IPS-18a (cell line): Measurements from ENCODE around the gene ADPRM.

Experiments
- H3K27ac ChIP-seq: one replicate; pipeline ENCODE4 v1.5.1; 2013; ENCODE audit warnings: low read length
- H3K27me3 ChIP-seq: one replicate; pipeline ENCODE4 v1.6.1; 2013; ENCODE audit warnings: mild to moderate bottlenecking, low read length; ENCODE audit not compliant: control insufficient read depth, insufficient read depth
- H3K36me3 ChIP-seq: one replicate; pipeline ENCODE4 v1.6.1; 2013; ENCODE audit warnings: low read depth, low read length; ENCODE audit not compliant: control insufficient read depth
- H3K4me1 ChIP-seq: one replicate; pipeline ENCODE4 v1.6.1; 2013; ENCODE audit warnings: low read depth, low read length; ENCODE audit not compliant: control insufficient read depth
- H3K4me3 ChIP-seq: one replicate; pipeline ENCODE4 v1.5.1; 2013; ENCODE audit warnings: low read length
- H3K9ac ChIP-seq: one replicate; pipeline ENCODE4 v1.6.1; 2013; ENCODE audit warnings: mild to moderate bottlenecking, low read length, moderate library complexity
- H3K9me3 ChIP-seq: one replicate; pipeline ENCODE4 v1.6.1; 2013; ENCODE audit warnings: low read depth, low read length; ENCODE audit not compliant: control insufficient read depth

Gene ADPRM

GRCh38 chr17:10743316-10744009 lies 46.1 kb downstream of the ADPRM start:
- Histone ChIP-seq H3K9me3 (no peaks in the 10 kb centered on the region), H3K27ac (no peak overlapping the region), H3K27me3 (no peaks in the 10 kb centered on the region), H3K4me1 (peaks cover 5% of the 10 kb centered on the region), H3K4me3 (no peak overlapping the region), H3K36me3 (no peaks in the 10 kb centered on the region), H3K9ac (no peak overlapping the region)

- Histone ChIP-seq H3K9ac (no peak overlapping the region), H3K27me3 (no peaks in the 10 kb centered on the region), H3K4me3 (no peak overlapping the region), H3K36me3 (no peaks in the 10 kb centered on the region), H3K9me3 (no peaks in the 10 kb centered on the region), H3K27ac (no peak overlapping the region), H3K4me1 (peaks cover 5% of the 10 kb centered on the region)
These were observed 47.2 kb downstream of the ADPRM start for GRCh38 chr17:10744501-10745000.

DNA sequence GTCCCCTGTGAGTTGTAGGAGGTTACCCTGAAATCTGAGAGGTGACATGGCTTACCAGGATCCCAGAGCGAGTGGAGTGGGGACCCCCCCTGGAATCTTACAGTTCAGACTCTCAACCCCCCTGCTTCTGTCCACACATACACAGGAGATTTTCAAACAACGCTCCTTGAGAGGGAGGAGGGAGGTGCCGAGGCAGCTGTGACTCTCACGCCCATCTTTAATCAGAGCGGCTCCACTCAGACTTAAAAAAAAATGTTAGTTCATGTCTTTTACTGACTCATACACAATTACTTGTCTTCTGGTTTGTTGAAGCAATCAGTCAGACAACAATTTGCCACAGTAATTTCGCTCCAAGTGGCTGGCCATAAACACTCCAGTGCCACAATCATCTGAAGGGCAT lies 47.8 kb downstream of the ADPRM start:
- Histone ChIP-seq H3K4me3 (no peak overlapping the region), H3K27ac (no peak overlapping the region)

GRCh38 chr17:10748531-10749181 lies 51.3 kb downstream of the ADPRM start:
- H3K4me1 ChIP-seq = peaks cover 5% of the 10 kb centered on the region
- no peak overlapping the region for H3K9ac ChIP-seq
- no peaks in the 10 kb centered on the region for H3K36me3 ChIP-seq
- no peak overlapping the region for H3K4me3 ChIP-seq
- H3K27ac ChIP-seq = no peak overlapping the region
- no peaks in the 10 kb centered on the region for H3K9me3 ChIP-seq
- no peaks in the 10 kb centered on the region for H3K27me3 ChIP-seq

More for the DNA sequence above, 47.8 kb downstream of the ADPRM start:
- Histone ChIP-seq H3K9ac (no peak overlapping the region), H3K27me3 (no peaks in the 10 kb centered on the region), H3K36me3 (no peaks in the 10 kb centered on the region), H3K9me3 (no peaks in the 10 kb centered on the region), H3K4me1 (peaks cover 5% of the 10 kb centered on the region)

- no peaks in the 10 kb centered on the region for H3K9me3 ChIP-seq
These were observed 52.8 kb downstream of the ADPRM start for GRCh38 chr17:10750210-10750609.

DNA sequence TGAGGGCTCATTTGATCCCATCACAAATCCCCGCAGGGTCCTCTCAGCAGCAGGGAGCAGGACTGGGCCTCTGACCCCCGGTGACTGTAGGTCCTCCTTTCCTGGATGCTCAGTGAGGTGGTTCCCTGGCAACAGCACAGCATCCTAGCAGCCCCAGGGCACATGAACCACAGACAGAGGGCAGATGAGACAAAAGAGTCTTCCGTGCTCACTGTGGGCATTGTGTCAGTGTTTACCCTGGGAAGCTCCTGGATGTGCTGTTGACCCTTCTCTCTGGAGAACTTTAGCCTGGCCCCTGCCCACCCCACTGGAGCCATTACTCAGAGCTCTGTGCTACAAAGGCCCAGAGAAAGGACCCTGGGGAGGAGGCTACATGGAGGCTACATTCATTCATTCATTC lies 54.2 kb downstream of the ADPRM start:
- no peak overlapping the region for H3K9ac ChIP-seq

More at GRCh38 chr17:10750210-10750609, 52.8 kb downstream of the ADPRM start:
- no peak overlapping the region for H3K27ac ChIP-seq
- no peak overlapping the region for H3K9ac ChIP-seq
- no peaks in the 10 kb centered on the region for H3K27me3 ChIP-seq
- H3K4me1 ChIP-seq = peaks cover 11% of the 10 kb centered on the region
- H3K4me3 ChIP-seq = no peak overlapping the region
- no peaks in the 10 kb centered on the region for H3K36me3 ChIP-seq

DNA sequence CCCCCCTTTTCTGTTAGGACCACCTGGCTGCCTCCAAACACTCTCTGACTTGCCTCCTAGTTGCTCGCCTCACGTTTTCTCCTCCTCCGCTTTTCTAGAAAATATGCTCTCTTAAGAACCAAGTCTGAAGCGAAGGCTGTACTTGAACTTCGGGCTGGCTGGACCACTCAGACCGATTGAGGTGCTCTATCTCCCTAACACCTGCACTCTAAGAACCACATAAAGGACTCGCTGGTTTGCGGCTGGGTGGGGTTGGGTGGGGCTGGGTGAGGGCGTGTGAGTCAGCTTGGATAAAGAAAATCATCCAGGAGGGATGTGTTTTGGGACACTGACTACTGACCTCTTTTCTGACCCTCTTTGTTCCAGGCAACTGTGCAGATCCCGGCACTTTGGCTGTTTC lies 55.3 kb downstream of the ADPRM start:
- no peak overlapping the region for H3K9ac ChIP-seq
- H3K4me3 ChIP-seq = no peak overlapping the region
- no peaks in the 10 kb centered on the region for H3K9me3 ChIP-seq
- peaks cover 26% of the 10 kb centered on the region for H3K4me1 ChIP-seq
- no peak overlapping the region for H3K27ac ChIP-seq
- H3K27me3 ChIP-seq = no peaks in the 10 kb centered on the region
- no peaks in the 10 kb centered on the region for H3K36me3 ChIP-seq

More for the DNA sequence above, 54.2 kb downstream of the ADPRM start:
- Histone ChIP-seq H3K36me3 (no peaks in the 10 kb centered on the region), H3K9me3 (no peaks in the 10 kb centered on the region), H3K4me1 (peaks cover 22% of the 10 kb centered on the region), H3K27ac (no peak overlapping the region), H3K27me3 (no peaks in the 10 kb centered on the region), H3K4me3 (no peak overlapping the region)

- Histone ChIP-seq H3K4me3 (peak overlapping the region; percentile 59), H3K36me3 (no peaks in the 10 kb centered on the region), H3K27me3 (no peaks in the 10 kb centered on the region), H3K9ac (no peak overlapping the region), H3K4me1 (peaks cover 21% of the 10 kb centered on the region), H3K9me3 (no peaks in the 10 kb centered on the region), H3K27ac (no peak overlapping the region)
These were observed 56.7 kb downstream of the ADPRM start for GRCh38 chr17:10754109-10754508.

DNA sequence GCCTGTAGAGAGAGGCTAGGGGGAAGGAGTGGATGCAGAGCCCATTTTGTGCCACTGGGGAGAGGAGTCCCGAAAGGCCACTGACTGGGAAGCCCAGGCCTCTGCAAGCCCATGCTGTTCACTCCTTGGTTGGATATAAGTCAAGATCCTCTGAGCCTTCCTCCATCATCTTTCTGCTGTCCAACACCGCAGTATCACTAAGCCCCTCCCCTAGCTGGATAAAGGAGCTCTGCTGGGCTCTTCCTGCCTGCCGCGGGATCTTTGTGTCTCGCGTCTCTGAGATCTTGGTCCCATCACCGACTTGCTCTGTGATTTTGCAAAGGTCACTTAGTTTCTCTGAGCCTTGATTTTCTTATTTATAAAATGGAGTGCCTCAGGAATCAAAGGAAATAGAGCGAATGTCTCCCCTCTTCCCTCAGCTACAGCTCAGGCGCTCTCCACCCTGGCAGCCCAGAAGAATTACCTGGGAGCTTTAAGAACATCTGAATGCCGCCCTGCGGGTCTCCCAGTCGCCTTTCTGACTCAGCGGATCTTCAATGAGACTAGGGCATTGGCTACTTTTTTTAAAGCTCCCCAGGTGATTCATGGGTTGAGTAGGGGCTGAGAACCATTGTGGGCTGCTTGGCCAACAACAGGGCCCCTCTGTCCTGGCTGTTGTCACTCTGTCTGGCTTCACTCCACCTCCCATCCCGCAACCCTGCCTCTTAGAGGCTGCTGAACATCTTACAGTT lies 57.6 kb downstream of the ADPRM start:
- no peaks in the 10 kb centered on the region for H3K36me3 ChIP-seq
- H3K4me1 ChIP-seq = peaks cover 21% of the 10 kb centered on the region
- peak overlapping the region; percentile 47 for H3K9ac ChIP-seq
- no peaks in the 10 kb centered on the region for H3K9me3 ChIP-seq
- peak overlapping the region; percentile 59 for H3K4me3 ChIP-seq
- peak overlapping the region; percentile 55 for H3K27ac ChIP-seq
- H3K27me3 ChIP-seq = no peaks in the 10 kb centered on the region

- peak overlapping the region; percentile 47 for H3K9ac ChIP-seq
- H3K27me3 ChIP-seq = no peaks in the 10 kb centered on the region
- H3K4me3 ChIP-seq = peak overlapping the region; percentile 59
- H3K36me3 ChIP-seq = no peaks in the 10 kb centered on the region
- no peaks in the 10 kb centered on the region for H3K9me3 ChIP-seq
- H3K4me1 ChIP-seq = peaks cover 21% of the 10 kb centered on the region
- H3K27ac ChIP-seq = peak overlapping the region; percentile 55
These were observed 58.3 kb downstream of the ADPRM start for GRCh38 chr17:10755592-10756127.

DNA sequence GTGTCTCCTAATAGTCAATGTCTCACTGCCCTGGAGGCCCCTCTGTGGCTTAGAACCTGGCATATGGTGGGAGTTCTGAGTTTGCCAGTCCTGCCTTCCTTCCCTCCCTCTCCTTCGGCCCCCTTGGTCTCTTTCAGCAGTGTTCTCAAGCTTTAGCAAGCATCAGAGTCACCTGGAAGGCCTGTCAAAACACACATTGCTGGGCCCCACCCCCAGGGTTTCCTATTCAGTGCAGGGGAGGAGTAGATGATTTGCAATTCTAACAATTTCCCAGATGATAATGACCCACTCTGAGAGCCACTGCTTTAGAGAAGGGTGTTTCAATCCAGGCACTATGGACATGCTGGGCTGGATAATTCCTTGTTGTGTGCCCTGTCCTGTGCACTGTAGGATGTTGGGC lies 58.8 kb downstream of the ADPRM start:
- no peak overlapping the region for H3K9ac ChIP-seq
- no peaks in the 10 kb centered on the region for H3K9me3 ChIP-seq
- H3K36me3 ChIP-seq = no peaks in the 10 kb centered on the region
- H3K27ac ChIP-seq = no peak overlapping the region
- no peaks in the 10 kb centered on the region for H3K27me3 ChIP-seq
- no peak overlapping the region for H3K4me3 ChIP-seq
- H3K4me1 ChIP-seq = peaks cover 21% of the 10 kb centered on the region
